Gastrocnemius medialis (tissue), 4 donors: ENCODE data around the gene STXBP2. TPM values are rescaled to one million over a fixed set of nuclear protein-coding genes. Genes with fewer than 3 reads are reported as not detected.

Source experiments
- ATAC-seq, 2 donors: fragments of 150-250 bp; one replicate each; pipeline ENCODE4 v1.9.1; 2016
- DNase-seq, 2 donors: peaks; one replicate each; pipeline ENCODE4 v3.0.0-alpha.2; 2019
- H3K27ac ChIP-seq, 4 donors: fragments of 200-600 bp; sonication (generic); 1 replicate in 1 of 4; 2 replicates in 3 of 4; pipeline ENCODE4 v1.5.1; 2016 to 2018; ENCODE audit warnings: mild to moderate bottlenecking in 2 of 4, moderate library complexity in 1 of 4
- H3K27me3 ChIP-seq, 3 donors: fragments of 200-600 bp; sonication (generic) in 2 of 3; 1 replicate in 1 of 3; 2 replicates in 2 of 3; pipeline versions ENCODE4 v1.5.1 to v1.6.0; 2016 to 2019; ENCODE audit warnings: mild to moderate bottlenecking in 1 of 3, moderate library complexity in 1 of 3
- H3K36me3 ChIP-seq, 2 donors: fragments of 200-600 bp; sonication (generic) in 1 of 2; one replicate each; pipeline ENCODE4 v1.5.1; 2017 to 2018
- H3K4me1 ChIP-seq, 2 donors: fragments of 200-600 bp; sonication (generic) in 1 of 2; one replicate each; pipeline ENCODE4 v1.5.1; 2016 to 2017; ENCODE audit warnings: mild to moderate bottlenecking in 2 of 2
- H3K4me3 ChIP-seq, 4 donors: fragments of 200-600 bp; sonication (generic) in 3 of 4; 1 replicate in 1 of 4; 2 replicates in 3 of 4; pipeline ENCODE4 v1.5.1; 2016 to 2019; ENCODE audit warnings: mild to moderate bottlenecking in 2 of 4
- H3K9me3 ChIP-seq, 3 donors: fragments of 200-600 bp; sonication (generic) in 2 of 3; 1 replicate in 1 of 3; 2 replicates in 2 of 3; pipeline ENCODE4 v1.5.1; 2016 to 2019
- POLR2A ChIP-seq, 2 donors: fragments of 450-650 bp; IDR thresholded peaks; one replicate each; pipeline ENCODE4 v1.6.1; 2017; ENCODE audit warnings: antibody characterized with exemption in 2 of 2, mild to moderate bottlenecking in 2 of 2, moderate library complexity in 2 of 2
- in situ Hi-C, 4 donors: fragments of 200-750 bp; cut with MboI; loops; one replicate each; pipeline versions ENCODE4 v1.15.0 to v1.8.0; 2017; ENCODE audit warnings: low sequenced_read_pairs in 4 of 4
- intact Hi-C: fragments of 100-400 bp; cut with DNase I; formaldehyde crosslinking; loops from one replicate; pipeline ENCODE4 v1.15.1; 2023; ENCODE audit warnings: low total_unique reads
- total RNA-seq, 4 donors: library from RNA; depleted of rRNA; stranded (reverse); fragments of >200 nt; gene quantifications; one replicate each; pipeline versions ENCODE4 v1.1.0 to v1.2.3, GENCODE V29; 2016
- TF ChIP-seq, protein P1 (sequence below), 5 experiments: fragments of 450-650 bp in 3 of 5; fragments of 200-600 bp in 2 of 5; sonication (generic) in 2 of 5; IDR thresholded peaks in 4 of 5; conservative IDR thresholded peaks in 1 of 5; 1 replicate in 4 of 5; 2 replicates in 1 of 5; pipeline ENCODE4 v1.5.1; 2016 to 2019; ENCODE audit warnings: antibody characterized with exemption in 5 of 5, mild to moderate bottlenecking in 3 of 5, moderate library complexity in 3 of 5

Gene STXBP2
- total RNA-seq, 4 donors from 2014 or later: 0.87 to 3.7 (median 2.8) TPM

DNA sequence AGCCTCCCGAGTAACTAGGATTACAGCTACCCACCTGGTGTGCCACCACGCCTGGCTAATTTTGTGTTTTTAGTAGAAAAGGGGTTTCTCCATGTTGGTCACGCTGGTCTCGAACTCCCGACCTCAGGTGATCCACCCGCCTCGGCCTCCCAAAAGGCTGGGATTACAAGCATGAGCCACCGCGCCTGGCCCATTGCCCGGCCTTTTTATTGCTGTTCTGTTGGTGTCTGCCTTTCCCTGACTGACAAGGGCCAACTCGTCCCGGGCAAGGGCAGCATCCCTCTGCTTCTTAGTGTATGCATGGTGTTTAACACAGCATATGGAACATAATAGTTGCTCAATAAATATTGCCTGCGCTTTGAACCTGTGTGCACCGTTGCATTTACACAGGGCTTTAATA, 25.7 kb downstream of the STXBP2 start:
- intact Hi-C loops (no loop called here), in situ Hi-C loops (no loop called here)
- ATAC-seq (no peak), DNase-seq (no peak)
- no peak for TF ChIP-seq POLR2A (IDR thresholded peaks at IDR 0.05)
- TF ChIP-seq, protein P1, sequence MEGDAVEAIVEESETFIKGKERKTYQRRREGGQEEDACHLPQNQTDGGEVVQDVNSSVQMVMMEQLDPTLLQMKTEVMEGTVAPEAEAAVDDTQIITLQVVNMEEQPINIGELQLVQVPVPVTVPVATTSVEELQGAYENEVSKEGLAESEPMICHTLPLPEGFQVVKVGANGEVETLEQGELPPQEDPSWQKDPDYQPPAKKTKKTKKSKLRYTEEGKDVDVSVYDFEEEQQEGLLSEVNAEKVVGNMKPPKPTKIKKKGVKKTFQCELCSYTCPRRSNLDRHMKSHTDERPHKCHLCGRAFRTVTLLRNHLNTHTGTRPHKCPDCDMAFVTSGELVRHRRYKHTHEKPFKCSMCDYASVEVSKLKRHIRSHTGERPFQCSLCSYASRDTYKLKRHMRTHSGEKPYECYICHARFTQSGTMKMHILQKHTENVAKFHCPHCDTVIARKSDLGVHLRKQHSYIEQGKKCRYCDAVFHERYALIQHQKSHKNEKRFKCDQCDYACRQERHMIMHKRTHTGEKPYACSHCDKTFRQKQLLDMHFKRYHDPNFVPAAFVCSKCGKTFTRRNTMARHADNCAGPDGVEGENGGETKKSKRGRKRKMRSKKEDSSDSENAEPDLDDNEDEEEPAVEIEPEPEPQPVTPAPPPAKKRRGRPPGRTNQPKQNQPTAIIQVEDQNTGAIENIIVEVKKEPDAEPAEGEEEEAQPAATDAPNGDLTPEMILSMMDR (IDR thresholded peaks at IDR 0.05 in 4 of 5, conservative IDR thresholded peaks at IDR 0.05 in 1 of 5): no peak
- H3K27me3 ChIP-seq: peaks cover 0 to 7% (median 5%) of the 10 kb centered on the region in 3 donors
- no peak overlapping the region for H3K27ac ChIP-seq
- no peaks in the 10 kb centered on the region for H3K4me1 ChIP-seq
- no peak overlapping the region for H3K4me3 ChIP-seq
- H3K36me3 ChIP-seq: no peaks in the 10 kb centered on the region
- H3K9me3 ChIP-seq: no peaks in the 10 kb centered on the region

DNA sequence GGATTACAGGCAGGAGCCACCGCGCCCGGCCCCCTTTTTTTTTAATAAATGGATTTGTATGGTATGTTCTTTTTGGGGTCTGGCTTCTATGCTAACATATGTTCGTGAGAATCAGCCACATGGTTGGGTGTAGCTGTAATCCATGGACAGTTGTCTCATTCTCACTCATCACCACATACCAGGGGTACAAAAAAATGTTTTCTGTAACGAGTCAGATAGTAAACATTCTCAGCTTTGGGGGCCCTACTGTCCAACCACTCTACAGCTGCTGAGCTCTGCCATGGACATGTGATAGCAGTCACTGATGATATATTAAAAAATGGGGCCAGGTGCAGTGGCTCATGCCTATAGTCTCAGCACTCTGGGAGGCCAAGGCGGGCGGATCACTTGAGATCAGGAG, 26.8 kb downstream of the STXBP2 start:
- Histone ChIP-seq H3K9me3 (no peaks in the 10 kb centered on the region), H3K36me3 (no peaks in the 10 kb centered on the region), H3K4me1 (no peaks in the 10 kb centered on the region), H3K27me3 (peaks cover 0 to 7% (median 5%) of the 10 kb centered on the region in 3 donors), H3K4me3 (no peak overlapping the region), H3K27ac (no peak overlapping the region)
- intact Hi-C loops: no loop called here
- ATAC-seq: no peak
- DNase-seq: no peak
- no peak for TF ChIP-seq POLR2A (IDR thresholded peaks at IDR 0.05)
- TF ChIP-seq, protein P1 (IDR thresholded peaks at IDR 0.05 in 4 of 5, conservative IDR thresholded peaks at IDR 0.05 in 1 of 5): no peak
- in situ Hi-C loops: no loop called here

DNA sequence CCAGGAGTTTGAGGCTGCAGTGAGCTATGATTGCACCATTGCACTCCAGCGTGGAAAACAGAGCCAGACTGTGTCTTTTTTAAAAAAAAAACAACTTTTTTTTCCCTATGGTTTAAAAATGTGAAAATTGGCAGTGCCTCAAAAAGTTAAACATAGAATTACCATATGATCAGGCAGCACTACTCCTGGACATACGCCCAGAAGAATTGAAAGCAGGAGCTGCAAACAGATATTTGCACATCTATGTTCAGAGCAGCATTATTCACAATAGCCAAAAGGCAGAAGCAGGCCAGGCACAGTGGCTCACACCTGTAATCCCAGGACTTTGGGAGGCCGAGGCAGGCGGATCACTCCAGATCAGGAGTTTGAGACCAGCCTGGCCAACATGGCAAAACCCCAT, 28.2 kb downstream of the STXBP2 start:
- no peak for DNase-seq
- Histone ChIP-seq H3K27me3 (peaks cover 0 to 7% (median 5%) of the 10 kb centered on the region in 3 donors), H3K4me1 (no peaks in the 10 kb centered on the region), H3K27ac (no peak overlapping the region), H3K9me3 (no peaks in the 10 kb centered on the region), H3K4me3 (no peak overlapping the region), H3K36me3 (no peaks in the 10 kb centered on the region)
- intact Hi-C loops: no loop called here
- no peak for ATAC-seq
- in situ Hi-C loops: no loop called here
- TF ChIP-seq, protein P1 (IDR thresholded peaks at IDR 0.05 in 4 of 5, conservative IDR thresholded peaks at IDR 0.05 in 1 of 5): no peak
- no peak for TF ChIP-seq POLR2A (IDR thresholded peaks at IDR 0.05)

DNA sequence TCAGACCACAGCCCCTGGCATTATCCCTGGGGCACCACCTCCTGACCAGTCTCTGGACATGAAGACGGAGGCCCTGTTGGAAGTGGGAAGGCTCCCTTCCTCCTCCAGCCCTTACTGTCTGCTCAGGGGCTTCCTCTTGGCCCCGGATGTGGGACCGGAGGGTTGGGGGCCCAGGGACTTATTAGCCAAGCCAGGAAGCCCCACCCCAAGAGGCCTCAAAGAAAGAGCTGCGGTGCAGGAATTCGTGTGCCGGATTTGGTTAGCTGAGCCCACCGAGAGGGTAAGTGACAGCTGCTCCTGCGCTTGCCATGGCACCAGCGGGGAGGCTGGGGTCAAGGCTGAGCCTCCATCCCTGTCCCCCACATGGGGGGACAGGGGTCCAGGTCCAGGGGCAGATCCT, 31.9 kb downstream of the STXBP2 start, which contains the start of gene RETN:
RETN (plus strand) TSS at position 208 of the 400 bp plus-strand sequence. CDS start 278 bp downstream, outside the sequence.
- Histone ChIP-seq H3K27me3 (peaks cover 10 to 28% (median 13%) of the 10 kb centered on the region in 3 donors), H3K9me3 (no peaks in the 10 kb centered on the region), H3K4me3 (no peak within 1 kb of the TSS), H3K4me1 (no peaks in the 10 kb centered on the region), H3K36me3 (no peaks in the 10 kb centered on the region), H3K27ac (no peak within 1 kb of the TSS)
- intact Hi-C loops: no loop called here
- no peak for DNase-seq
- TF ChIP-seq POLR2A (IDR thresholded peaks at IDR 0.05): no peak
- TF ChIP-seq, protein P1 (IDR thresholded peaks at IDR 0.05 in 4 of 5, conservative IDR thresholded peaks at IDR 0.05 in 1 of 5): no peak
- ATAC-seq: no peak
- in situ Hi-C loops: no loop called here

DNA sequence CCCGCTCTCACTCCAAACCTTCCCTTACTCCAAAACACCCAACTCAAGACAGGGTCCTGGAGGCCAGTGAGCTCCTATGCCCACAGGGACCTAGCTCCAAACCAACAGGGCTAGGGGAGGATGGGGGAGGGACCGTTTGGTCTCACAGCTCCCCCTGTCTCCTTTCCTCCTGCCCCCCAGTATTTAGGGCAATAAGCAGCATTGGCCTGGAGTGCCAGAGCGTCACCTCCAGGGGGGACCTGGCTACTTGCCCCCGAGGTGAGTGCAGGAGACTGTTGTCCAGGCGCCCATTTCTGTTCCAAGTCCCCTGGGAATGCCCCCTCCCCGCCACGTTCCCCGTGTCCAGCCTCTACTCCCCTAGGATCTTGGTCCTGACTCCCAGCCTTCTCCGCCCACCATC, 32.7 kb downstream of the STXBP2 start:
- Histone ChIP-seq H3K27me3 (peaks cover 7 to 27% (median 13%) of the 10 kb centered on the region in 3 donors), H3K4me3 (no peak overlapping the region), H3K4me1 (no peaks in the 10 kb centered on the region), H3K36me3 (no peaks in the 10 kb centered on the region), H3K27ac (no peak overlapping the region), H3K9me3 (no peaks in the 10 kb centered on the region)
- in situ Hi-C loops: loop anchor here in 1 of 4 donors (10.0 kb wide), 1 partner anchor 105 kb away; no protein-coding TSS in a partner anchor
- ATAC-seq (no peak), DNase-seq (no peak)
- no peak for TF ChIP-seq POLR2A (IDR thresholded peaks at IDR 0.05)
- TF ChIP-seq, protein P1 (IDR thresholded peaks at IDR 0.05 in 4 of 5, conservative IDR thresholded peaks at IDR 0.05 in 1 of 5): no peak
- intact Hi-C loops: no loop called here
